ENCODE results near the gene NAALADL2.

Gene NAALADL2

DNA sequence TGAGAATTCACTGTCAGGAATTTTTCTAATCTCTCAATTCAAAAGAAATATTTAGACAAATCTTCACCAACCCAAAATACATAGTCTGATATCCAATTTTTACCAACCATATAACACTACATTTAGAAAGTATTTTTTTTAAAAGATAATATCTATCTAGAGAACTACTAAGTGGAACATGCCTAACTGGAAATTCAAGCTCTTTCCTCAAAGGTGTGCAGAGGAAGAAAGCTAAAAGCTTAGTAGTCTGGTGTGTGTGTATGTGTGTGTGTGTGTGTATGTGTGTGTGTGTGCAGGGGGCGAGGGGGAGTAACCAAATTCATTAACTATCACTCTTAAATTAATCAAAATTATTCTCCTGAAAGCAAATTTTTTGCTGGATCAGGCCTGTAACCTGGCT, 797.3 kb downstream of the NAALADL2 start:
- Histone ChIP-seq H3K4me3 (ENCODE audit: insufficient read depth, low read depth, low read length) (no peak overlapping the region), H3K9me3 (ENCODE audit: control insufficient read depth, low read length) (no peaks in the 10 kb centered on the region), H3K27me3 (ENCODE audit: control insufficient read depth, insufficient read depth, low read length, poor library complexity, severe bottlenecking) (no peaks in the 10 kb centered on the region), H3K36me3 (ENCODE audit: control insufficient read depth, insufficient read depth, low read length) (no peaks in the 10 kb centered on the region), H3K4me1 (ENCODE audit: control insufficient read depth, insufficient read depth, low read length) (no peaks in the 10 kb centered on the region), H3K27ac (ENCODE audit: insufficient read depth, low read depth, low read length, poor library complexity, severe bottlenecking) (no peak overlapping the region)
- 83% methylated on average over 1 of the region's 1 CpG; no CpG with 5 or more reads in 1 of the 2 experiments for WGBS, 2 experiments

DNA sequence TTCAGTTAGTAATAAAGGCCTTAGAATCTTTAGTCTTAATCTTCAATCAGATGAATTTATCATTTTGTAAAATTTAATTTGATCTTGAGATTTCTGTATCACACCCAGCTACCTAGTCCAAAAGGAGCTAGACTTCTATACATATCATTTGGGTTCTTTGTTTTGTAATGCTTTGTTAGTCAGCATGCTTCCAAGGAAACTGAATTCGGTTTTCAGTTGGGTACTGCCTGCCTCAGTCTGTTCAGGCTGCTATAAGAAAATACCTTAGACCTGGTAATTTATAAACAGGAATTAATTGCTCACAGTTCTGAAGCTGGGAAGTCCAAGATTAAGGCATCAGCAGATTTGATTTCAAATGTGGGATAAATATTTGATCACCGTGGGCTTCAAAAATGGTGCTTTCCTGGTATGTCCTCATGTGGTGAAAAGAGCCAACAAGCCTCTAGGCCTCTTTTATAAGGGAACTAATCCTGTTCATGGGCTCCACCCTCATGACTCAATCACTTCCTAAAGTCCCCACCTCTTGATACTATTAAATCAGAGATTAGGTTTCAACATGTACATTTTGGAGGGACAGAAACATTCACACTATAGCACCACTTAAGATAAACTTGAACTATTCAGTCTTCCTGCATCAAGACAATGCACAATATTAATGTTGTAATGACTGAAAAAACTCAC, 800.7 kb downstream of the NAALADL2 start:
- Histone ChIP-seq H3K9me3 (ENCODE audit: control insufficient read depth, low read length) (no peaks in the 10 kb centered on the region), H3K27me3 (ENCODE audit: control insufficient read depth, insufficient read depth, low read length, poor library complexity, severe bottlenecking) (no peaks in the 10 kb centered on the region), H3K4me3 (ENCODE audit: insufficient read depth, low read depth, low read length) (no peak overlapping the region), H3K27ac (ENCODE audit: insufficient read depth, low read depth, low read length, poor library complexity, severe bottlenecking) (no peak overlapping the region), H3K4me1 (ENCODE audit: control insufficient read depth, insufficient read depth, low read length) (no peaks in the 10 kb centered on the region), H3K36me3 (ENCODE audit: control insufficient read depth, insufficient read depth, low read length) (no peaks in the 10 kb centered on the region)
- WGBS, 2 experiments: 89 to 92% methylated on average over 2 of the region's 2 CpGs

DNA sequence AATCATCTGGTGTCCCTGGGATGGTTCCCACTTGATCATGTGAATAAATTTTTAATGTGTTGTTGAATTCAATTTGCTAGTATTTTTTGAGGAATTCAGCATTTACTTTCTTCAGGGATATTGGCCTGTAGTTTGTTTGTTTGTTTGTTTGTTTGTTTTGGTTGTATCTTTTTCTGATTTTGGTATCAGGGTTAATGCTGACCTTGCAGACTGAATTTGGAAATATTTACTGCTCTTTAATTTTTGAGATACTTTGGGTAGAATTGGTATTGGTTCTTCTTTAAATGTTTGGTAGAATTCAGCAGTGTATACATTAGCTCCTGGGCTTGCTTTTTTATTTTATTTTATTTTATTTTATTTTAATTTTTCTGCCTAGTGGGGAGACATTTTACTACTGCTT, 803.7 kb downstream of the NAALADL2 start:
- Histone ChIP-seq H3K27me3 (ENCODE audit: control insufficient read depth, insufficient read depth, low read length, poor library complexity, severe bottlenecking) (no peaks in the 10 kb centered on the region), H3K9me3 (ENCODE audit: control insufficient read depth, low read length) (no peaks in the 10 kb centered on the region), H3K27ac (ENCODE audit: insufficient read depth, low read depth, low read length, poor library complexity, severe bottlenecking) (no peak overlapping the region), H3K36me3 (ENCODE audit: control insufficient read depth, insufficient read depth, low read length) (no peaks in the 10 kb centered on the region), H3K4me3 (ENCODE audit: insufficient read depth, low read depth, low read length) (no peak overlapping the region), H3K4me1 (ENCODE audit: control insufficient read depth, insufficient read depth, low read length) (no peaks in the 10 kb centered on the region)

DNA sequence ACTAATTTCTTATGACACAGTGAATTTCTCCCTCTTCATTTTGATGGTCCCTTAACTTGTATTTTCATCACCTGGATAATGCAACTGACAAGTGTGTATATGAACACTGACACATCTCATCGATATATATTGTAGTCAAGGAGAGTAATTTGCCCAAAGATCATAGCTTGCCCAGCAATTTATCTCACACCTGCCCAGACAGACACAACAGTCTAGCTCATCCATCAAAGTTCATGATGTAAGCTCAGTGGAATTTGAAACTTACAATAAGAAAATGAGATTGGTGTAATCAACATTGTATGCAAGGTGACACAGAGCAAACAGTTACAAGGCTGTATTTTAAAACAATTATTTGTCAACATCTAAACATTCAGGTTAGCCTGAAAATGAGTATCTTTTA, 805.8 kb downstream of the NAALADL2 start:
- no peaks in the 10 kb centered on the region for H3K9me3 ChIP-seq (ENCODE audit: control insufficient read depth, low read length)
- no peaks in the 10 kb centered on the region for H3K27me3 ChIP-seq (ENCODE audit: control insufficient read depth, insufficient read depth, low read length, poor library complexity, severe bottlenecking)
- no peaks in the 10 kb centered on the region for H3K4me1 ChIP-seq (ENCODE audit: control insufficient read depth, insufficient read depth, low read length)
- 100% methylated on average over 1 of the region's 1 CpG for WGBS, 2 experiments
- no peak overlapping the region for H3K4me3 ChIP-seq (ENCODE audit: insufficient read depth, low read depth, low read length)
- H3K36me3 ChIP-seq (ENCODE audit: control insufficient read depth, insufficient read depth, low read length): no peaks in the 10 kb centered on the region
- no peak overlapping the region for H3K27ac ChIP-seq (ENCODE audit: insufficient read depth, low read depth, low read length, poor library complexity, severe bottlenecking)

DNA sequence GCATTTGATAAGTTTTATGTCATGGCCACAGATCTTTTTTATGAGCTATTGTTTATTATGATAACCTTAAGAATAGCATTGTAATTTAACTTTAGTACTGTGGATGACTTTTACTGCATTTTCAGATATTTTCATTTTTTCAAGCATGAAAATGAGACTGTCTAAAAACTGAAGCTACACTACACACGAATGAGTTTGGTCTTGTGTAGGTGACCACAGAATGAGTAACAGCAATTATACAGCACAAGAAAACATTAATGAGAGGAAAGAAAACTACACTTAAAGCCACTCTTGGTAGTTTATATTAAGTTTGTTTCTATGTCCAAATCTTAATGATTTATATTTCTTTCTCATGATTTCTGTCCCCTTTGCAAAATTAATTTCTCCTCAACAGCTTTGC, 809.2 kb downstream of the NAALADL2 start:
- no peaks in the 10 kb centered on the region for H3K36me3 ChIP-seq (ENCODE audit: control insufficient read depth, insufficient read depth, low read length)
- H3K9me3 ChIP-seq (ENCODE audit: control insufficient read depth, low read length): no peaks in the 10 kb centered on the region
- no peaks in the 10 kb centered on the region for H3K4me1 ChIP-seq (ENCODE audit: control insufficient read depth, insufficient read depth, low read length)
- 80% methylated on average over 1 of the region's 1 CpG; no CpG with 5 or more reads in 1 of the 2 experiments for WGBS, 2 experiments
- H3K27ac ChIP-seq (ENCODE audit: insufficient read depth, low read depth, low read length, poor library complexity, severe bottlenecking): no peak overlapping the region
- H3K4me3 ChIP-seq (ENCODE audit: insufficient read depth, low read depth, low read length): no peak overlapping the region
- H3K27me3 ChIP-seq (ENCODE audit: control insufficient read depth, insufficient read depth, low read length, poor library complexity, severe bottlenecking): no peaks in the 10 kb centered on the region

DNA sequence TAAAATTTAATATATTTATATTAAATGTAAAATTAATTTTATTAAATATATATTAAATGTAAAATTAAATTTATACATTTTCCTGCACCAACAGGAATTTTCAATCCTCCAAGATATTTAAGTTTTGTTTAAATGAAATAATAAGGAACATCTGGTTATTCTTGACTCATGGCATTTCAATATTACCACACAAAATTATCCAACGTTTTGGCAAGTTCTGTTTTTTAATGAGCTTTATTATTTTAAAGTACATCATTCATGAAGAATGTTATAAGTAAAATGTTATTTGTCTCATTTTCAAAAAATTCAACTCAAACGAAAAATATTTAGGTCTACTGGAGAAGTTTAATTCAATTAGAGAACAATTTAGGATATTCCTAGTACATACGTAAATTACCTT, 811.4 kb downstream of the NAALADL2 start:
- Histone ChIP-seq H3K27me3 (ENCODE audit: control insufficient read depth, insufficient read depth, low read length, poor library complexity, severe bottlenecking) (no peaks in the 10 kb centered on the region), H3K4me1 (ENCODE audit: control insufficient read depth, insufficient read depth, low read length) (no peaks in the 10 kb centered on the region), H3K4me3 (ENCODE audit: insufficient read depth, low read depth, low read length) (no peak overlapping the region), H3K36me3 (ENCODE audit: control insufficient read depth, insufficient read depth, low read length) (no peaks in the 10 kb centered on the region), H3K27ac (ENCODE audit: insufficient read depth, low read depth, low read length, poor library complexity, severe bottlenecking) (no peak overlapping the region), H3K9me3 (ENCODE audit: control insufficient read depth, low read length) (no peaks in the 10 kb centered on the region)
- WGBS, 2 experiments: 100% methylated on average over 1 of the region's 3 CpGs; no CpG with 5 or more reads in 1 of the 2 experiments

DNA sequence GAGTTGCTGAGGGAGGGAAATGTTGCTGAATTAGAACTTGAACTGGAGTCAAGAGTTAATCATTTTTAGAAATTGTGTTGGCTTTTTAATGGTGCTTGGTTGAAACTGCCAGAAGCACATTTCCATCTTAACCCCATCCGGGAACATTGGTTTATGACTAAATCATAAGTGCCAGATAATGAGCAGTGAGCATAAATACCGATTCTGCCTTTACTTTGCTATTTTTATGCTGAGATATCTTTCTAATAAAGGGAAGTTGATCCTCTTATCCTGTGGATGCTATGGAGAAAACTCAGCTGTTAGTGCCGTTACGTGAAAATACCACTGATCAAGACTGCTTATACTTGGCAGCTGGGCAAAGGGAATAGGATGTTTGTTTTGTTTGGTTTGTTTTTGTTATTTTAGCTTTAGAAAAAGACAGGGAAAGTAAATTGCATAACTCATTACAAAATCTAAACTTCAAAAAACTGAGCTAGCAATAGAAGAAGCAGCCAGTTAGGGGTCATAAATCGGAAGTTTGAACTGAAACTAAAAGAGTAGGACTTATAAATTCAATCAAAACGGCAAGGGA, 813.1 kb downstream of the NAALADL2 start:
- H3K27ac ChIP-seq (ENCODE audit: insufficient read depth, low read depth, low read length, poor library complexity, severe bottlenecking): no peak overlapping the region
- H3K4me3 ChIP-seq (ENCODE audit: insufficient read depth, low read depth, low read length): no peak overlapping the region
- H3K9me3 ChIP-seq (ENCODE audit: control insufficient read depth, low read length): no peaks in the 10 kb centered on the region
- WGBS, 2 experiments: 91% methylated on average over 6 of the region's 6 CpGs
- H3K27me3 ChIP-seq (ENCODE audit: control insufficient read depth, insufficient read depth, low read length, poor library complexity, severe bottlenecking): no peaks in the 10 kb centered on the region
- H3K36me3 ChIP-seq (ENCODE audit: control insufficient read depth, insufficient read depth, low read length): no peaks in the 10 kb centered on the region
- no peaks in the 10 kb centered on the region for H3K4me1 ChIP-seq (ENCODE audit: control insufficient read depth, insufficient read depth, low read length)

DNA sequence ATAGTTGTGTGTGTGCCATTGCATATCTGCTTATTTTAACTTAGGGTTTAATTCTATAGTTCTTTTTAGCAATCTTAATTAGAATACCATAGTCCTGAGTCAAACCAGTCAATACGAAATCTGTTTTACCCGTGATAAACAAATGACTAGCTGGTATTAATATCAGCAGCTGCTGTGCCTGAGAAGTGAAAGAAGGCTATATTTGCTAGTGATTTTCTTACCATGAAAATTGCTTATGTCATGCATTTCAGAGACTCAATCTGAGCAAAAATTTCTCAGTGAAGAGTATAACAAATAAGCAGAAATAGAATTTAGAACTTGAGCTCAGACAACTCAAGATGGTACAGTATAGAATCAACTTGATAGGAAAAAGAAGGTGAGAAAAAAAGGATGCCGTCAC, 820.4 kb downstream of the NAALADL2 start:
- Histone ChIP-seq H3K9me3 (ENCODE audit: control insufficient read depth, low read length) (peaks cover 2% of the 10 kb centered on the region), H3K4me1 (ENCODE audit: control insufficient read depth, insufficient read depth, low read length) (no peaks in the 10 kb centered on the region), H3K36me3 (ENCODE audit: control insufficient read depth, insufficient read depth, low read length) (no peaks in the 10 kb centered on the region), H3K4me3 (ENCODE audit: insufficient read depth, low read depth, low read length) (no peak overlapping the region), H3K27me3 (ENCODE audit: control insufficient read depth, insufficient read depth, low read length, poor library complexity, severe bottlenecking) (no peaks in the 10 kb centered on the region), H3K27ac (ENCODE audit: insufficient read depth, low read depth, low read length, poor library complexity, severe bottlenecking) (no peak overlapping the region)
- 94 to 98% methylated on average over 3 of the region's 3 CpGs for WGBS, 2 experiments

DNA sequence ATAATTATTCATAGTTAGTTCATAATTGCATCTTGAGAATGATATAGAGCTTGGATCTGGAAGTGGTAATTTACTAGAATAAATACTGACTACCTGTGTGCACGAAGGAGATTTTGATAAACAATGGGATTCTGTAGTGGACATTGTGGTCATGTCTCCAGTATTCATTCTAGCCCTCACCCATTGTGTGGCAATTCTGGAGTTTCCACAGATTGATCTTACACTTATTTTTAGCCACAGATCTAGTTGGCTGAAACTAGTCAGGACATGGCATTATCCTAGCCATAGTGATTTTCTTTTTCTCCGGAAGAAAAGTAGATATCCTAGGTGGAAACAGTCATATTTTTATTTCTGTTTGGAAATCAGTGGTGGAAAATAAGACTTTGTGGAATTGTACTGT, 833.1 kb downstream of the NAALADL2 start:
- Histone ChIP-seq H3K4me1 (ENCODE audit: control insufficient read depth, insufficient read depth, low read length) (no peaks in the 10 kb centered on the region), H3K27ac (ENCODE audit: insufficient read depth, low read depth, low read length, poor library complexity, severe bottlenecking) (no peak overlapping the region), H3K27me3 (ENCODE audit: control insufficient read depth, insufficient read depth, low read length, poor library complexity, severe bottlenecking) (no peaks in the 10 kb centered on the region), H3K4me3 (ENCODE audit: insufficient read depth, low read depth, low read length) (no peak overlapping the region), H3K36me3 (ENCODE audit: control insufficient read depth, insufficient read depth, low read length) (no peaks in the 10 kb centered on the region), H3K9me3 (ENCODE audit: control insufficient read depth, low read length) (no peaks in the 10 kb centered on the region)
- 89 to 92% methylated on average over 2 of the region's 2 CpGs for WGBS, 2 experiments

DNA sequence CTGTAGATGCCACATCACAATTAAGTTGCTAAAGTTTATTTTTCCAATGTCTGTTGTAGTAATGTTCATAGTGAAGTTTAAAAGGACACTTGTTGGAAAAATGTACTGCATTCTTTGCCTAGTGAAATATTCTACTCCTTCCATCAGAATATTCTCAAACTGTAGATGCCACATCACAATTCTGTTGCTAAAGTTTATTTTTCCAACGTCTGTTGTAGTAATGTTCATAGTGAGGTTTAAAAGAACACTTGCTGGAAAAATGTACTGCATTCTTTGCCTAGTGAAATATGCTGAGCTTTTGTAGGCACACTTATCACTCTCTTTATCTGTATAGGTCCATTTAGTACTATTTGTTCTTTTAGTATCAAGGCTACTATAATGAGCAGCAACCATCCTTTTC, 836.1 kb downstream of the NAALADL2 start:
- 83 to 89% methylated on average over 1 of the region's 1 CpG for WGBS, 2 experiments

More for the DNA sequence above, 836.1 kb downstream of the NAALADL2 start:
- H3K4me3 ChIP-seq (ENCODE audit: insufficient read depth, low read depth, low read length): no peak overlapping the region
- no peaks in the 10 kb centered on the region for H3K9me3 ChIP-seq (ENCODE audit: control insufficient read depth, low read length)
- H3K36me3 ChIP-seq (ENCODE audit: control insufficient read depth, insufficient read depth, low read length): no peaks in the 10 kb centered on the region
- H3K27ac ChIP-seq (ENCODE audit: insufficient read depth, low read depth, low read length, poor library complexity, severe bottlenecking): no peak overlapping the region
- H3K4me1 ChIP-seq (ENCODE audit: control insufficient read depth, insufficient read depth, low read length): no peaks in the 10 kb centered on the region
- H3K27me3 ChIP-seq (ENCODE audit: control insufficient read depth, insufficient read depth, low read length, poor library complexity, severe bottlenecking): no peaks in the 10 kb centered on the region
